Neural cell (in vitro differentiated cells): ENCODE data around the gene LMO4. TPM values are rescaled to one million over a fixed set of nuclear protein-coding genes. Genes with fewer than 3 reads are reported as not detected.

ENCODE experiments used
- H2AFZ ChIP-seq: fragments of 200-600, 300-800 bp; sonication (generic), shearing (Covaris generic); 2 replicates; pipeline ENCODE4 v1.6.0; 2014; ENCODE audit warnings: low read depth, mild to moderate bottlenecking, antibody characterized with exemption, low read length, moderate library complexity
- H3F3A ChIP-seq: fragments of 200-600 bp; shearing (Covaris generic); 2 replicates; pipeline ENCODE4 v1.6.1; 2016; ENCODE audit warnings: mild to moderate bottlenecking, moderate library complexity, mixed read lengths, antibody characterized with exemption, low read length; ENCODE audit not compliant: insufficient read depth, poor library complexity, severe bottlenecking
- H3K27ac ChIP-seq: fragments of 200-600, 300-800 bp; sonication (generic), shearing (Covaris generic); 2 replicates; pipeline ENCODE4 v1.5.1; 2014; ENCODE audit warnings: mild to moderate bottlenecking, low read length, moderate library complexity
- H3K27me3 ChIP-seq: fragments of 300-800, 200-600 bp; sonication (generic), shearing (Covaris generic); 2 replicates; pipeline ENCODE4 v1.6.0; 2014; ENCODE audit warnings: mild to moderate bottlenecking, low read depth, low read length, moderate library complexity; ENCODE audit not compliant: insufficient read depth
- H3K36me3 ChIP-seq: fragments of 300-800, 200-600 bp; sonication (generic), shearing (Covaris generic); 2 replicates; pipeline ENCODE4 v1.5.1; 2014; ENCODE audit warnings: mild to moderate bottlenecking, antibody characterized with exemption, low read length, moderate library complexity; ENCODE audit not compliant: insufficient read depth
- H3K4me2 ChIP-seq: fragments of 300-800, 200-600 bp; sonication (generic), shearing (Covaris generic); 2 replicates; pipeline ENCODE4 v1.6.0; 2014; ENCODE audit warnings: mild to moderate bottlenecking, low read length
- H3K4me3 ChIP-seq: fragments of 300-800, 200-600 bp; sonication (generic), shearing (Covaris generic); 2 replicates; pipeline ENCODE4 v1.5.1; 2014; ENCODE audit warnings: mild to moderate bottlenecking, low read length, moderate library complexity
- H3K79me2 ChIP-seq: fragments of 200-600 bp; shearing (Covaris generic); replicated peaks from 2 replicates; pipeline ENCODE4 v1.6.0; 2014; ENCODE audit warnings: mild to moderate bottlenecking, low read length, moderate library complexity; ENCODE audit not compliant: insufficient read depth
- H3K9ac ChIP-seq: fragments of 300-800, 200-600 bp; sonication (generic), shearing (Covaris generic); 2 replicates; pipeline ENCODE4 v1.6.1; 2016; ENCODE audit warnings: mild to moderate bottlenecking, low read length, mixed read lengths
- H3K9me2 ChIP-seq: fragments of 200-600 bp; shearing (Covaris generic); 2 replicates; pipeline ENCODE4 v1.6.1; 2016; ENCODE audit warnings: mild to moderate bottlenecking, low read length, mixed read lengths; ENCODE audit not compliant: insufficient read depth
- H3K9me3 ChIP-seq: fragments of 200-600, 300-800 bp; sonication (generic), shearing (Covaris generic); 2 replicates; pipeline ENCODE4 v1.6.1; 2016; ENCODE audit warnings: mild to moderate bottlenecking, mixed run types, low read length, moderate library complexity, mixed read lengths
- H4K20me1 ChIP-seq: fragments of 200-600 bp; shearing (Covaris generic); 2 replicates; pipeline ENCODE4 v1.6.1; 2016; ENCODE audit warnings: mild to moderate bottlenecking, mixed run types; ENCODE audit not compliant: insufficient read depth
- CTCF ChIP-seq: fragments of 450-650 bp; IDR thresholded peaks from 2 replicates; pipeline ENCODE4 v1.5.1; 2014; ENCODE audit warnings: antibody characterized with exemption, mild to moderate bottlenecking, moderate library complexity; ENCODE audit not compliant: poor library complexity, severe bottlenecking
- EP300 ChIP-seq: fragments of 450-650 bp; conservative IDR thresholded peaks from 2 replicates; pipeline ENCODE4 v1.6.1; 2014; ENCODE audit warnings: antibody characterized with exemption, mild to moderate bottlenecking, moderate library complexity; ENCODE audit not compliant: poor library complexity, severe bottlenecking
- EZH2 ChIP-seq: fragments of 200-600, 300-800 bp; shearing (Covaris generic), sonication (generic); IDR thresholded peaks from 2 replicates; pipeline ENCODE4 v1.6.1; 2014; ENCODE audit warnings: antibody characterized with exemption, low read length, borderline replicate concordance, mild to moderate bottlenecking; ENCODE audit not compliant: insufficient read depth, poor library complexity, severe bottlenecking
- MXI1 ChIP-seq: fragments of 450-650 bp; conservative IDR thresholded peaks from 2 replicates; pipeline ENCODE4 v1.6.1; 2014; ENCODE audit warnings: antibody characterized with exemption, mild to moderate bottlenecking; ENCODE audit not compliant: poor library complexity, severe bottlenecking
- POLR2AphosphoS5 ChIP-seq: IDR thresholded peaks from 2 replicates; pipeline ENCODE4 v1.6.1; 2012
- RAD21 ChIP-seq: fragments of 450-650 bp; conservative IDR thresholded peaks from 2 replicates; pipeline ENCODE4 v1.6.1; 2014; ENCODE audit warnings: antibody characterized with exemption, mild to moderate bottlenecking, moderate library complexity
- REST ChIP-seq: IDR thresholded peaks from 2 replicates; pipeline ENCODE4 v1.6.1; 2012; ENCODE audit warnings: borderline replicate concordance
- SMC3 ChIP-seq: fragments of 450-650 bp; conservative IDR thresholded peaks from 2 replicates; pipeline ENCODE4 v1.6.1; 2014; ENCODE audit warnings: antibody characterized with exemption, mild to moderate bottlenecking, moderate library complexity; ENCODE audit not compliant: poor library complexity
- TAF1 ChIP-seq: IDR thresholded peaks from 2 replicates; pipeline ENCODE4 v1.6.1; 2012; ENCODE audit warnings: low read depth
- polyA plus RNA-seq: library from polyadenylated mRNA; depleted of rRNA; stranded (reverse); fragments of >200 nt; gene quantifications from 2 replicates; pipeline ENCODE4 v1.2.3, GENCODE V29; 2014

The LMO4 gene
- polyA plus RNA-seq, 1 donor from 2014 or later = 147 TPM

GRCh38 chr1:87307306-87307705 is 21.4 kb upstream of the LMO4 start:
- H3K4me3 ChIP-seq = no peak overlapping the region
- no peak overlapping the region for H2AFZ ChIP-seq
- no peaks in the 10 kb centered on the region for H4K20me1 ChIP-seq
- H3K27me3 ChIP-seq = no peaks in the 10 kb centered on the region
- H3F3A ChIP-seq = no peaks in the 10 kb centered on the region
- no peaks in the 10 kb centered on the region for H3K9me3 ChIP-seq
- H3K9ac ChIP-seq = no peak overlapping the region
- H3K79me2 ChIP-seq = no peaks in the 10 kb centered on the region
- H3K27ac ChIP-seq = no peak overlapping the region
- no peak for TF ChIP-seq TAF1
- no peak for TF ChIP-seq CTCF
- TF ChIP-seq EZH2 = no peak
- no peak for TF ChIP-seq MXI1
- TF ChIP-seq EP300 = no peak
- TF ChIP-seq POLR2AphosphoS5 = no peak
- TF ChIP-seq SMC3 = no peak
- no peak for TF ChIP-seq REST
- no peak for TF ChIP-seq RAD21
- no peak overlapping the region for H3K4me2 ChIP-seq
- H3K9me2 ChIP-seq = no peaks in the 10 kb centered on the region
- H3K36me3 ChIP-seq = no peaks in the 10 kb centered on the region

- Histone ChIP-seq H2AFZ (no peak overlapping the region), H3K9ac (no peak overlapping the region), H3K4me3 (no peak overlapping the region), H3K27me3 (no peaks in the 10 kb centered on the region), H3K27ac (no peak overlapping the region), H3K9me2 (no peaks in the 10 kb centered on the region), H3K9me3 (no peaks in the 10 kb centered on the region), H3K36me3 (no peaks in the 10 kb centered on the region), H4K20me1 (no peaks in the 10 kb centered on the region), H3K4me2 (no peak overlapping the region), H3F3A (no peaks in the 10 kb centered on the region), H3K79me2 (no peaks in the 10 kb centered on the region)
- TF ChIP-seq POLR2AphosphoS5 (no peak), EP300 (no peak), RAD21 (no peak), TAF1 (no peak), MXI1 (no peak), CTCF (no peak), REST (no peak), EZH2 (no peak), SMC3 (no peak)
Measured at GRCh38 chr1:87307931-87308330, 20.7 kb upstream of the LMO4 start.
